HG03108 (cell line): ENCODE data around the gene ZNF219.

ENCODE experiments used
- ATAC-seq: cut with Tn5 transposase; IDR thresholded peaks from one replicate; pipeline ENCODE4 v1.9.1; 2021; ENCODE audit warnings: moderate library complexity; ENCODE audit not compliant: unreplicated experiment

ZNF219 gene

DNA sequence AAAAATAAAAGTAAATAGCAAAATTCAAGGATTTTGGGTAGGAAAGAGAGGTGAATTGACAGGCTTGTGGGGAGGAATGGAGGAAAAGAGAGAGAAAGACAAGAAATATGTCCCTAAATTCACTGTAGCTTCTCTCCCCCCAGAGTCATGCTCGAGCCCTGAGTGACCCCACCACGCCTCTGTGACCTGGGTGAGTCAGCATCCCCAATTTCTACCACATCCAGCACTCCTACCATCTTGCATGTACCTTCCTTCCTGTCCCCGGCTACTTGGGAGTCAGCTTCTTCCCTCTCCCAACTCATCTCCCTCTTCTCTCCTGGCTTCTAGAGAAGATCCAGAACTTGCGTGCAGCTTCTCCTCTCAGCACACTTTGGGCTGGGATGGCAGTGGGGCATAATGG lies 9.8 kb downstream of the ZNF219 start:
- ATAC-seq = no peak

DNA sequence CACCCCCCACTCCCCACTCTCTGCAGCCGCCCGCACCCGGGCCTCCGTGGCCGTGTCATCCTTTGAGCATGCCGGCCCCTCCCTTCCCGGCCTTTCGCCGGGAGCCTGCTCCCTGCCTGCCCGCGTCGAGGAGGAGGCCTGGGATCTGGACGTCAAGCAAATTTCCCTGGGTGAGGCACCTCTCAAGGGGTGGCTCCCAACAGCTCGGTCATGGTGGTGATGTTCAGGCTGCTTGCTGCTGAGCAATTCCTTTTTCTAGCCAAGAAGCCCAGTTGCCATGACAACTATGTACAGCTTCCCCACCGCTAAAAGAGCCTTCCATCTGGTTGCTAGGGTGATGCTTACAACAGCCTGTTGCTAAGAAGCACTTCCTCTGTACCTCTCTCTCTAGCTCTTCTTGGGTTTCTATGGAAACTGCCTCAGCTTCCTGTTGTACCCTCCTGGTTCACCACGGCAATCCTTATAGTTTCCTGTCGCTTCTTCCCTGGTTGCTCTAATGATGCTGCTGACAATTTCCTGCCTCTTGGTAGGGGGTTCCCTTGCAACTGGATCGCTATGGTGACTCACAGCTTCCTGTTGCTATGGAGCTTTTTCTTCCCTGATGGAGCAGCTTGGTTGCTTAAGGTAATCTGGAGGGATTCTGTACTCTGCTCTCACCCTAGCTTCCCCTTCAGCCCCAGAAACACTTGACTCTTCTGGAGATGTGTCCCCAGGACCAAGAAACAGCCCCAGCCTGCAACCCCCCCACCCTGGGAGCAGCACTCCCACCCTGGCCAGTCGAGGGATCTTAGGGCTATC lies 11.0 kb downstream of the ZNF219 start:
- no peak for ATAC-seq

DNA sequence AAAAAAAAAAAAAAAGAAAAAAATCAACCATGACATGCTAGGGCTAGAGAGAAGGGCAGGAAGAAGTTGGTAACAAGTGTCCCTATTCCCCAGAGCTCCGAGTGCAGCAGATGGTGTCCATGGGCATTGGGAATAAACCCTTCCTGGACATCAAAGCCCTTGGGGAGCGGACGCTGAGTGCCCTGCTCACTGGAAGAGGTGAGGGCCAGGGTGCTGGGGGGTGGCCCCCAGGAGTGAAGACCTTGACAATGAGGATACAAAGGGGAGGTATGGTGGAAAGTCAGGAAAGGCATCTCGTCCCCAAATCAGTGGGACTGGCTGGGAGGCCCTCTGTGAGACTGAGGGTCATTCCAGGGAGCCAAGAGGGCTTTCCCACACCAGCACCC lies 11.6 kb downstream of the ZNF219 start:
- ATAC-seq = no peak

DNA sequence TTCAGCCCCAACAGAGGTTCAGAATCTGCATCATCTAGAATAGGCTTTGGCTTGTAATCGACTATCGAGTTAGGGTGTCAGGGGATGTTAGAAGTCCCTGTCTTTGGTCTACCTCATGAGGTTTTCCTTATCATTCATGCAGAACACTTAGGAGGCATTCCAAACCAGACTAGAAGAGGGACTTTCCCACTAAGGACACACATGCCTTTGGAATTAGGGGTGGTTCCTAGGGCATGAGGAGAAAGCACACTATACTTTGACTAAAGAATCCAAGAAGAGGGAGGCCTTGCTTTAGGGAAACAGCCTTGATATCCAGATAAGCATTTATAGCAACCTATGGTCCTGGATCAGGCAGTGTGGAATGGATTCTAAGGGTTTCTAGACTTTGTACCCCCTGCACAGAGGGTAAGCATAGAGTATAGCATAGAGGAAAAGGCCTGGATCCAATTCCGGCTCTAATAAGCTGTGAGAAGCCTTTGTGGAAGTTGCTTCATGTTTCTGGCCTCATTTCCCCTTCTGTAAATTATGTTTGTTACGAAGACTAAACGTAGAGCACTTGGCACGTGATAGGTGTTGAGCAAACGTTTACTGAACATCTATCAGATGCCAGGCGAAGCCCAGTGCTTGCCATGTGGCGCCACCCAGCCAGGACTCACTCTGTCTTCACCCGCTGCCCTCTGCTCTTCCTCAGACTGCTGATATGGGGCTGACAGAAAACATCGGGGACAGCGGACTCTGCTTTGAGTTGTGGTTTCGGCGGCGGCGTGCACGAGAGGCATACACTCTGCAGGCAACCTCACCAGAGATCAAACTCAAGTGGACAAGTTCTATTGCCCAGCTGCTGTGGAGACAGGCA lies 13.2 kb downstream of the ZNF219 start:
- ATAC-seq = no peak

DNA sequence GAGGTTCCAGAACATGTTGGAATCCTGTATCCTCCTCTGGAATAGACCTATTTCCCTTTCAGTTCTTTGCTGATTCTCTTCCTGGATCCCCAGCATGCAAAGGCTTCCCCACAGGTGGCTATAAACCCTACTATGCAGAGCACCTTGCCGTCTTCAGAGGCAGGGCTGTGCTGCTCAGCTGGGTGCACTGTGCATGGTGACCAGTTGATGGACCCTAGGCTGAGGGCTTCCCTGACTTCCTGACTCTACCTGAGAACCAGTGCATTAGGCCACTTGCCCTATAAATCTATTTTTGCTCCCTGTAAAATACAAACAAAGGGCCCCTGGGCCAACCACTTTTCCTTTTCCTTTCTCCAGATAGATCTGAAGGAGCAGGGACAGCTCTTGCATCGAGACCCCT lies 14.1 kb downstream of the ZNF219 start:
- ATAC-seq = no peak

DNA sequence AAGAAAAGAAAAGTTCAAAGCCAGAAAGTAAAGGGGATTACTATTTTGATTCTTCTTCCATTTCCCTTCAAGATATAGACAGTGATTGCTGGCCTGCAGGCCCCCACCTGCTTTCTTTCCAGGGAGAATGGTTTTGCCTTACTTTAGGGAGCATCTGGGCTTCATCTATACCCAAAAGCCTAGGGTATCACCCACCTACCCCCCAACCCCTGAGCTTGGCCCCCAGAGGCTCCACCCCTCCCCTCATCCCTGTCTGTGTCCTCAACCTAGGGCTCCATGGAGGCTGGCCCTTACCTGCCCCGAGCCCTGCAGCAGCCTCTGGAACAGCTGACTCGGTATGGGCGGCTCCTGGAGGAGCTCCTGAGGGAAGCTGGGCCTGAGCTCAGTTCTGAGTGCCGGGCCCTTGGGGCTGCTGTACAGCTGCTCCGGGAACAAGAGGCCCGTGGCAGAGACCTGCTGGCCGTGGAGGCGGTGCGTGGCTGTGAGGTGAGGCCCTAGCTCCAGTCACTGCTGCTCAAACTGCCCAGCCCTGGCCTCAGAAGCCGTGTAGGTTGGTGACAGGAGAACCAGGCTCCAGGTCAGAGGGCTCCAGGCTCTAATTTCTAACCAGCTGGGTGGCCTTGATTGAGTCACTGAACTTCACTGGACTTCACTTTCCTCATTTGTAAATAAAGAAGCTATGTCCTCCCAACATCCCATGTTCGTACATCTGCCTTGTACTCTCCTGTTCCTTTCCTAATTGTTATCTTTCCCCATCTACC lies 14.7 kb downstream of the ZNF219 start:
- ATAC-seq = no peak

DNA sequence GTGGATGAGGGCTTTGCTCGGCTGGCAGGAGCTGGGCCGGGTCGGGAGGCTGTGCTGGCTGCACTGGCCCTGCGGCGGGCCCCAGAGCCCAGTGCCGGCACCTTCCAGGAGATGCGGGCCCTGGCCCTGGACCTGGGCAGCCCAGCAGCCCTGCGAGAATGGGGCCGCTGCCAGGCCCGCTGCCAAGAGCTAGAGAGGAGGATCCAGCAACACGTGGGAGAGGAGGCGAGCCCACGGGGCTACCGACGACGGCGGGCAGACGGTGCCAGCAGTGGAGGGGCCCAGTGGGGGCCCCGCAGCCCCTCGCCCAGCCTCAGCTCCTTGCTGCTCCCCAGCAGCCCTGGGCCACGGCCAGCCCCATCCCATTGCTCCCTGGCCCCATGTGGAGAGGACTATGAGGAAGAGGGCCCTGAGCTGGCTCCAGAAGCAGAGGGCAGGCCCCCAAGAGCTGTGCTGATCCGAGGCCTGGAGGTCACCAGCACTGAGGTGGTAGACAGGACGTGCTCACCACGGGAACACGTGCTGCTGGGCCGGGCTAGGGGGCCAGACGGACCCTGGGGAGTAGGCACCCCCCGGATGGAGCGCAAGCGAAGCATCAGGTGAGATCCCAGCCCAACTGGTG lies 16.8 kb downstream of the ZNF219 start:
- ATAC-seq = no peak

DNA sequence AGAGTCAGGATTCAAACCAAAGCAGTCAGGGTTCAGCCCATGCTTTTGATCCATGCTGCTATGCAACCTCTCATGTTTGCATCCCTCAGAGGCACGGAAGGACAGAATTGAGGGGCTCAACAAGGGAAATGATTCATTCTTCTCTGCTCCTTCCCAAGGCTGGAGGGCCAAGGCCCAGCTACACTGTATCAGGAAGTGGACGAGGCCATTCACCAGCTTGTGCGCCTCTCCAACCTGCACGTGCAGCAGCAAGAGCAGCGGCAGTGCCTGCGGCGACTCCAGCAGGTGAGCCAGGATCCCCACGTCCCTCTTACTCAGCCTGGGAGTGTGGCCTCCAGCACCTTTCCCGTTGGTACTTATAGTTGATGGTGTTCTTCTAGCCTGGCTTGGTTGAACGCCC lies 19.7 kb downstream of the ZNF219 start:
- no peak for ATAC-seq

DNA sequence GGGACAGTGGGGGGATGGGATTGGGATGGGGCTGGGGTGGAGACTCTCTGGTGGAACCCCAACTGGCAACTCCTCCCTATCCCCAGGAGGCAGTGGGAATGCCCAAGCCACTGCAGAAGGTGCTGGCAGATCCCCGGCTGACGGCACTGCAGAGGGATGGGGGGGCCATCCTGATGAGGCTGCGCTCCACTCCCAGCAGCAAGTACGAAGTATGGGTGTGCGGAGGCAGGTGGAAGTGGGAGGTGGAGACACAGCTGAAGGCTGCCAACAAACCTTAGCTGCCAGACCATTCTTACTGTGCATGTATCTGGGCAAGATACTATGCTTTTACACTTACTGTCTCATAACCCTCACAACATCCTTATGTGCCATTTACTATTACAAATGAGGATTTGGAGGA lies 20.2 kb downstream of the ZNF219 start:
- ATAC-seq = no peak

DNA sequence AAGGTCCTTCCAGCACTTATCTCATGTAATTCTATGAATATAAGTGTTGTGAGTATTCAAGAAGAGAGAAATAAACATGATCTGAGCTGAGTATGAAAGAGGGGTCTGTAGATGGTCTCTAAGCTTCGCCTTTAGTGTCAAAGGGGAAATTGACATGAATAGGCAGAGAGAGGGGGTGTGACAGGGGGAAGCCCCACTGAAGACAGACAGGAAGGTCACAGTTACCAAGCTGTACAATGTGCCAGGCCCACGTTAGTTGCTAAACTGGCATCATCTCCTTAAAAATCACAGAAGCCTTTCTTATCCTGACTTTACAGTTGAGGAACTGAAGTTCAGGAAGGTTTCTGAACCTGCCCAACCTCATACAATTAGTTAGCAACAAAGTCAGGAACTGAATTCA lies 20.8 kb downstream of the ZNF219 start:
- ATAC-seq = no peak

DNA sequence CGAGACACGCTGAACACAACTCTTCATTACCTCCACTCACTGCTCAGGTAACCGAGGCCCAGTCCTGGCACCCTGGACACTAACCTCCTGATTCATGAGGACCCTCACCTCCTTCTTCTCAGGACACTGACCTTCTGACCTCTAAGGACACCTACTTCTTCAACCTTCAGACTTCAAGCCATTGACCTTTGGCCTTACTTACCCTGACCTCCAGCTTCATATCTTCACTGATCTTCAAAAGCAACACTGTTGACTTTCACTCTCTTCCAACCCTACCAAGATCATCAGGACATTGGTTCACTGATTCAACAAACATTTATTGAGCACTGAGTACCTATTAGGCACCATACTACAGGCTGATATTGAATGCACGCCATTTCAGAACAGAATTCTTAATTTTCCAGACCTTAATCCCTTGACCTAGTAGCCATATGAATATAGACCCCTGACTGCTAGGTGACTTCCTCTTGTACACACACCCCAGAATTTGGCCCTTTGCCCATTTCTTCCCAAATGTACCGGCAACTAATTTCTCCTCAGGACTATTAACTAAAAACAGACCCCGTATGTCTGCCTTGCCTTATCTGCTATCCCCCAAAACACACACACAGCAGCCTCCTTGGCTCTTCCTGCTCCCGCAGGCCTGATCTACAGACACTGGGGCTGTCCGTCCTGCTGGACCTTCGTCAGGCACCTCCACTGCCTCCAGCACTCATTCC lies 22.6 kb downstream of the ZNF219 start:
- no peak for ATAC-seq

DNA sequence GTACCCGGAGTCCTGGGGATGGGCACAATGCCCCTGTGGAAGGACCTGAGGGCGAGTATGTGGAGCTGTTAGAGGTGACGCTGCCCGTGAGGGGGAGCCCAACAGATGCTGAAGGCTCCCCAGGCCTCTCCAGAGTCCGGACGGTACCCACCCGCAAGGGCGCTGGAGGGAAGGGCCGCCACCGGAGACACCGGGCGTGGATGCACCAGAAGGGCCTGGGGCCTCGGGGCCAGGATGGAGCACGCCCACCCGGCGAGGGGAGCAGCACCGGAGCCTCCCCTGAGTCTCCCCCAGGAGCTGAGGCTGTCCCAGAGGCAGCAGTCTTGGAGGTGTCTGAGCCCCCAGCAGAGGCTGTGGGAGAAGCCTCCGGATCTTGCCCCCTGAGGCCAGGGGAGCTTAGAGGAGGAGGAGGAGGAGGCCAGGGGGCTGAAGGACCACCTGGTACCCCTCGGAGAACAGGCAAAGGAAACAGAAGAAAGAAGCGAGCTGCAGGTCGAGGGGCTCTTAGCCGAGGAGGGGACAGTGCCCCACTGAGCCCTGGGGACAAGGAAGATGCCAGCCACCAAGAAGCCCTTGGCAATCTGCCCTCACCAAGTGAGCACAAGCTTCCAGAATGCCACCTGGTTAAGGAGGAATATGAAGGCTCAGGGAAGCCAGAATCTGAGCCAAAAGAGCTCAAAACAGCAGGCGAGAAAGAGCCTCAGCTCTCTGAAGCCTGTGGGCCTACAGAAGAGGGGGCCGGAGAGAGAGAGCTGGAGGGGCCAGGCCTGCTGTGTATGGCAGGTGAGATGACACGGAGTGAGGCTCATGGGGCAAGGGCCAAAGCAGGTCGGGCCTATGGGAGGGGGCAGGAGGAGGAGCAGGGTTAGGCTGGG lies 23.8 kb downstream of the ZNF219 start:
- no peak for ATAC-seq

DNA sequence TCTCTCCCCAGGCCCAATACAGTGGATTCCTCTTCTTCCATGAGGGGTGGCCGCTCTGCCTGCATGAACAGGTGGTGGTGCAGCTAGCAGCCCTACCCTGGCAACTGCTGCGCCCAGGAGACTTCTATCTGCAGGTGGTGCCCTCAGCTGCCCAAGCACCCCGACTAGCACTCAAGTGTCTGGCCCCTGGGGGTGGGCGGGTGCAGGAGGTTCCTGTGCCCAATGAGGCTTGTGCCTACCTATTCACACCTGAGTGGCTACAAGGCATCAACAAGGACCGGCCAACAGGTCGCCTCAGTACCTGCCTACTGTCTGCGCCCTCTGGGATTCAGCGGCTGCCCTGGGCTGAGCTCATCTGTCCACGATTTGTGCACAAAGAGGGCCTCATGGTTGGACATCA lies 24.5 kb downstream of the ZNF219 start:
- ATAC-seq = no peak

DNA sequence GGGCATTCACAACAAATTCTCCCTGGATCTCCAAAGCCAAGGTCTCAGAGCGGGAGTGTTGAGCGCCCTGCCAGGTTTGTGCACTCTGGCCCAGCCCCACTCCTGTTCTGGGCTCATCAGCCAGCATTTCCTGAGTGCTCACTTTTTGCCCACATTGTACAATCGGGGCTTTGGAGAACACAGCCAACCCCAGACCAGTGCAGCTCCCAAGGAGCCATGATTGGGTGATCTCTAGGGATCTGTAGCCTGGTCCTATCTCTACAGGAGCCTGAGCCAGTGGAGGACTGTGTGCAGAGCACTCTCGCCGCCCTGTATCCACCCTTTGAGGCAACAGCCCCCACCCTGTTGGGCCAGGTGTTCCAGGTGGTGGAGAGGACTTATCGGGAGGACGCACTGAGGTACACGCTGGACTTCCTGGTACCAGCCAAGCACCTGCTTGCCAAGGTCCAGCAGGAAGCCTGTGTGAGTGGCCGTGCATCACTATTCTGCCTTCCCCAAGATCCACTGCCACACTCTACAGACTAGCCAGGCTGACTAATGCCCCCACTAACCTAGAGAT lies 25.6 kb downstream of the ZNF219 start:
- ATAC-seq = no peak

DNA sequence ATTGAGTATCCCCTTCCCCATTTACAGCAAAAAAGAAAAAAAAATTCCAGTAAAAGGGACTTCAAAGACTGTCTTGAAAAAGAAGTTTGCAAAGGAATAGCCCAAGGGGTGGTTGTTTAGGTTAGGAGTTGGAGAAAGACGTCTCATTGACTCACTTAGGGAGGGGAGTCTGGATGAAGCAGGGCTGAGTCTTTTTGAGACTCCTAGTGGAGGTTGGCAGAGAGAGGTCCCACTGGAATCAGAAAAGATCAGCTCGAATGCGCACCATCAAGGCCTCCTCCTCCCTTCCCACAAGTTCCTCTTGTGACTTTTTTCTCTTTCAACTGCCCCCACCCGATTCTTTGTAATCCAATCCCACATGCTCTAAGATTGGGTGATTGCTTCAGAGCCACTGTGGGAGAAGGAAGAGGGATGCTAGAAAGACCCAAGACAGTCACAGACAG lies 26.4 kb downstream of the ZNF219 start:
- no peak for ATAC-seq

DNA sequence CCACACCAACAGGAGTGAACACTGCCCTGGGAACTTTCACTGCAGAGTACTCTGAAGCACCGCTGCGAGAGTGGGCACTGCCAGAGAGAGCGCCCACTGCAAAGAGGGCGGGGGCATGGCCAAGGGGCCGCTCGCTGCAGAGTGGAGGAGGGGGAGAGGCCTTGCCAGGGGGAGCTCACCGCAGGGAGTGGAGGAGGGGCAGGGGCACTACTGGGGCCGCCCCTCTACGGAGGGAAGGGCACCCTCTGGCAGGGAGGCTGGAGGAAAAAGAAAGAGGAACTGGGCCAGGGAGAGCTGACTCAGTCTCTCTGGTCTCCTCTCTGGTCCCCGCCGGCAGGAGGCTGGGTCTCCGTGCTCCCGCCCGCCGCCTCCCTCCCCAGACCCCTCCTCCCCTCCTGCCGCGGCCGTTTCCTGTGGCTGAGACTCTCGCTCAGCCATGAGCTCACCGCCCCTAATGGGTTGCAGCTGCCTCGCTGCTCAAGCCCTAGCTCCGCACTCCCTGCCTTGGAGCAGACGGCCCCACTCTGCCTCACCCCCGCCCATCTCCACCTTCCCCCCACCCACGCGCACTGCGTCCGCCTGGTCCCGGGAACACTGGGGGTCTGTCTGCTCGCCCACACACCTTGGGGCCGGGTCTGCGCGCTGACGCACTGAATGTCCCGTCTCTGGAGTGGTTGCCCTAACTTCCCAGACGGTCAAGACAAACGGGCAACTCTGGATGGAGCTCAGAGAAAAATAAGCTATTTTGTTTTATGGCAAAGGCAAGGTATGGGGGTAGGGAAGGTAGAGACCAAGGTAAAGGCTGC lies 27.0 kb downstream of the ZNF219 start:
- peak; percentile 70 for ATAC-seq

DNA sequence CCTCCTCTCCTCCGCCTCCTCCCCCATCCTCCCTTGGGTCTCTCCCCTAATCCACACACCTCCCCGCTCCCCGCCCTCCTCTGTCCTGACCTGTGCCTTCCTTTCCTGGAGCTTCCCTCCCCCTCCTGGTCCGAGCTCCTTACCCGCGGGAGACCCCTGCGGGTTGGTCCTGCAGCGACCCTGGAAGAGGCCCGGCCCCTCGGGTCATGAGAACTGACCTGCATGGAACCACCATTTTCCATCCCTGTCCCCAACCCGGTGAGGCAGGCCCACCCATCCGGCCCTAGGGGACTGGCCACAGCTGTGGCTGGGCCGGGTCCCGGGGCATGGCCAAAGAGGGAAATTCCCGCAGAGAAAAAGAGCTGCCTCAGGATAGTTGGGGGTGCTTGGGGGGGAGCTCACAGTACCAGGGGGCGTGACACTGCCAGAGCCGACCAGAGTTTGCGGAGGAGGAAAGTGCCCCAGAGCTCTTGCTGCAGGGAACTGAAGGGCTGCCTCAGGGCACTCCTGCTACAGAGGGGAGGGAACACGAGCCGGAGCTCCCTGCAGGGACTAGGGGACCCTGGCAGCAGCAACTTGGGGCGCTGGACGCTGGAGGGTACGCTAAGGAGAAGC lies 27.7 kb downstream of the ZNF219 start:
- ATAC-seq = peak; percentile 1

DNA sequence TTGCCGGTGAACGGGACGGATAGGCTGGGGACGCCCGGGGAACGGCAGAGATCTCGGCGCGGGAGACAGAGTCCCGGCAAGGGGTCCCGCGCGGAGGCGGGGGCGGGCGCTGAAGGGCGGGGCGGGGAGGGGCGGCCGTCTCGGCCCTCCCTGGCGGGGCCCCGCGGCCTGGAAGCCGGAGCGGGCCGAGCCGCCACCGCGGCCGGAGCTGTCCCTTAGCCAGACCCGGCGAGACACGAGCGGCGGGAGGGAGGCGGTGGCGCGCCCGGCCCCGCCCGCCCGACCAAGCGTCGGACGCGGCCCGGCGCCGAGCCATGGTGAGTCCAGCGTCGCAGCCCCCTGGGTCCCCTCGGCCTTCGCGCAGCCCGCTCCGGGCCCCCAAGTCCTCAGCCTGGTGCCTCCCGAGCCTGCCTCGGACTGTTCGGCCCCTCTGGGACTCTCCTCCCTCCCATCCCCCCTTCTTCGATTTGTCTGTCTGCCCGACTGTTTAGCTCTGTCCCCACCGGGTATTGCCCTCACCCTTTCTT lies 28.3 kb downstream of the ZNF219 start, which contains the start of gene ARHGEF40:
ARHGEF40 (plus strand) TSS at position 222 of the 527 bp plus-strand sequence; CDS start at position 315, 93 bp downstream.
- ATAC-seq = no peak
